ENCODE data around the gene PKP3.
"Not testable (repeated sequence)": the region's sequence is repeated elsewhere in the genome, so short reads cannot be mapped to it uniquely, and the experiment has no call there.

Gene PKP3

DNA sequence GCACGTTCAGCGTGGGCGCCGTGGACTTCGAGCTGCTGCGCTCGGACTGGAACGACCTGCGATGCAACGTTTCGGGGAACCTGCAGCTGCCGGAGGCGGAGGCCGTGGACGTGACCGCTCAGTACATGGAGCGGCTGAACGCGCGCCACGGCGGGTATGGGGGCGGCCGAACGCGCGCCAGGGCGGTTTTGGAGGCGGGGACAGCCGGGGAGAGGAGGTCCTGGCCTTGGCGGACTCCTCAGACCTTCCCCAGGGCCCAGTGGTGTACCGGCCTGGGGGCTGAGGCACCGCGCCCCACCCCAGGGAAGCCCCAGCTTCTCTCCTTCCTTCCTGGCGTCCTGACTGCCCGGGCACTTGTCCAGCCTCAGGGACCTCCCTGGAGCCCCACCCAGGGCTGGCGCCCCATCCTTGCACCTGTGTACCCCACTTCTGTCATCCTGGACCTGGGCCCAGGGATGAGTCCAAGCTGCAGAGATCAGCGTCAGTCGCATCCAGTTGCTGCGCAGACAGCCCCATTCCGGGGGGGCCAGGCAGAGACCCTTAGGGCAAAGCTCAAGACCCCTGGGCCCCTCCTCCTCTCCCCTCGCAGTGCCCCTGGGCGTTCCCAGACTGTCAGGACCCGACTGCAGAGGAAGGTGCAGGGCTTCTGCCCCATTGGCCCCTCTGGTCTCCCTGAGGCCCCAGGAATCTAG is 16.7 kb upstream of the PKP3 start:
- no peak for DNase-seq (ENCODE audit: low spot score)

DNA sequence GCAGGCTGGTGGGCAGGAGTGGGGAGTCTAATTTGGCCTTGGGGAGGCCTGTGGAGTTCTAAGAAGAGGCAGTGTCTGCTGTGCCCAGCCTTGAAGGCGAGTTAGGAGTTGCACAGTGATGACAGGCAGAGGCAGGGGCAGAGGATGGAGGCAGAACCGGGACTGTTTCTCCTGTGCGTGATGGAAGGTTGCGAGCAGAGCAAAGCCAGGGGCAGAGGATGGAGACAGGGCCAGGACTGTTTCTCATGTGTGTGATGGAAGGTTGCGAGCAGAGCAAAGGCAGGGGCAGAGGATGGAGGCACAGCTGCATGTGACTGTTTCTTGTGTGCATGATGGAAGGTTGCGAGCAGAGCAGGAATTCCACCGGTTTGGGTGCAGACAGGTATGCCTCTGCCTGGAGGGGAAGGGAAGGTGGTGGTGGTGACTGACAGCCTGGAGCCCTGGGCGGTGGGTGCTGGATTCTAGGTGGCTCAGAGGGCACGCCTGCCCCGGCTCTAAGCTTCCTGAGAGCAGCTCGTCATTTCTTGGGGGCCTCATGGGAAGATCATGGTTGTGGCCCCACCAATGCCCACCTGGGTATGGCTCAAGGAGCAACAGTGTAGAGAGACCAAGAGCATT is 16.0 kb upstream of the PKP3 start:
- DNase-seq (ENCODE audit: low spot score) = no peak

DNA sequence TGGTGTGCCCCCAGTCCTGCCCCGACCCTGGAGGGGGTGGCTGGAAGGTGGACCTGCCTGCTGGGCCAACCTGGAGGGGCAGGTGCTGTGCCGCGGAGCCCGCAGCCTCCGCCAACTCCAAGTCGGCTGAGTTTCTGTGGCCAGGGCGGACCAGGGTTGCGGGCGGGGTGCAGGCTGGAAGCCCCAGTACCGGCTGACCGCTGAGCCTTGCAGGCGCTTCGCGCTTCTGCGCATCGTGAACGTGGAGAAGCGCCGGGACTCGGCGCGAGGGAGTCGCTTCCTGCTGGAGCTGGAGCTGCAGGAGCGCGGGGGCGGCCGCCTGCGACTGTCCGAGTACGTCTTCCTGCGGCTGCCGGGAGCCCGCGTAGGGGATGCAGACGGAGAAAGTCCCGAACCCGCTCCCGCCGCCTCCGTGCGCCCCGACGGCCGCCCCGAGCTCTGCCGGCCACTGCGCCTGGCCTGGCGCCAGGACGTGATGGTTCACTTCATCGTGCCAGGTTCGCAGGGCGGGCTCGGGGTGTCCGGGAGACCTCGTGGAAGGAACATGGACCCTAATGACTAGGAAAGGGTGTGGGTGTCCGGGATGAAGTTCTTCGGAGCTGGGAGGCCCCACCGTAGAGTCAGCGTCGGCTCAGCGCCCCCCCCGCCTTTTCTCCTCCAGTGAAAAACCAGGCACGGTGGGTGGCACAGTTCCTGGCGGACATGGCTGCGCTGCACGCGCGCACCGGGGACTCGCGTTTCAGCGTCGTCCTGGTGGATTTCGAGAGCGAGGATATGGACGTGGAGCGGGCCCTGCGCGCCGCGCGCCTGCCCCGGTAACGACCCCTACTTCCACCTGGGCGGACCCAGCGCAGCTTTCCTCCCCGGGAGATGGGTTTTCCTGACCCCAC is 14.6 kb upstream of the PKP3 start:
- DNase-seq (ENCODE audit: low spot score) = no peak

DNA sequence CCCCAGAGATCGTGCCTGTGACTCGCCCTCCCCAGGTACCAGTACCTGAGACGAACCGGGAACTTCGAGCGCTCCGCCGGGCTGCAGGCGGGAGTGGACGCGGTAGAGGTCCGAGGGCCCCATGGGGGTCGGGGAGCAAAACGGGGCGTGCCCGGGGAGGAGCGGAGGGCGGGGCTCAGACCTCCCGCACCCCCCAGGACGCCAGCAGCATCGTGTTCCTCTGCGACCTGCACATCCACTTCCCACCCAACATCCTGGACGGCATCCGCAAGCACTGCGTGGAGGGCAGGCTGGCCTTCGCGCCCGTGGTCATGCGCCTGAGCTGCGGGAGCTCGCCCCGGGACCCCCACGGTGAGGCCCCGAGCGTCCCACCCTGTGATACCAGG is 13.9 kb upstream of the PKP3 start:
- no peak for DNase-seq (ENCODE audit: low spot score)

DNA sequence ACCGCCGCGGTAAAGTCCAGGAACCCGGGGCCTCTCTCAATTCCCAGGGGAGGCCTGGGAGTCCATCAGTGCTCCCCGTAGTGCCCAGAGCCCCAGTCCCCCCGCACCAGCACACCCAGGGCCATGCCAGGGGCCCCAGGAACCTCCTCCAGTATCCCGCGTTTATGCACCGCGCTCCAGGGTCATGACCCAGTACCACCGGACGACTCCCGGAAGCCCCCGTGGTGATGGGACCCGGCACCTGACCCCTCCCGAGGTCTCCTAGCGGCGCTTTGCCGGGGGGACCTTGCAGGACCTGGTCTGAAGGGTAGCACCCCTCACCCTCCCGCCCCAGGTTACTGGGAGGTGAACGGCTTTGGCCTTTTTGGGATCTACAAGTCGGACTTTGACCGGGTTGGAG is 13.5 kb upstream of the PKP3 start:
- no peak for DNase-seq (ENCODE audit: low spot score)

DNA sequence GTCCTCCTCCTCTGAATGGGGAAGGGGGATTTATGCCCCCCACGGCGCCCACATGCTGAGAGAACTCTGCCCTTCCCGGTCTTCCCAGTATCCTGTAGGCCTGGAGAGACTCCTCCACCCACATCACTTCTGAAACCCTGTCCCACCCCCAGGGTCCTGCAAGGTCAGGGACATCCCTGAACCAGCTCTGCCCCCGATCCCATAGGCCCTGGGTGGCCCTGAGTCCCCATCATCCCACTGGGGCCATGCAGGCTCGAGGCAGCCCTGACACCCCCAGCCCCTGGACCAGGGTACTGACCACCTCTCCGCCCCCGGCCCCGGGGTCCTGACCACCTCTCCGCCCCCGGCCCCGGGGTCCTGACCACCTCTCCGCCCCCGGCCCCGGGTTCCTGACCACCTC is 13.0 kb upstream of the PKP3 start:
- no peak for DNase-seq (ENCODE audit: low spot score)

DNA sequence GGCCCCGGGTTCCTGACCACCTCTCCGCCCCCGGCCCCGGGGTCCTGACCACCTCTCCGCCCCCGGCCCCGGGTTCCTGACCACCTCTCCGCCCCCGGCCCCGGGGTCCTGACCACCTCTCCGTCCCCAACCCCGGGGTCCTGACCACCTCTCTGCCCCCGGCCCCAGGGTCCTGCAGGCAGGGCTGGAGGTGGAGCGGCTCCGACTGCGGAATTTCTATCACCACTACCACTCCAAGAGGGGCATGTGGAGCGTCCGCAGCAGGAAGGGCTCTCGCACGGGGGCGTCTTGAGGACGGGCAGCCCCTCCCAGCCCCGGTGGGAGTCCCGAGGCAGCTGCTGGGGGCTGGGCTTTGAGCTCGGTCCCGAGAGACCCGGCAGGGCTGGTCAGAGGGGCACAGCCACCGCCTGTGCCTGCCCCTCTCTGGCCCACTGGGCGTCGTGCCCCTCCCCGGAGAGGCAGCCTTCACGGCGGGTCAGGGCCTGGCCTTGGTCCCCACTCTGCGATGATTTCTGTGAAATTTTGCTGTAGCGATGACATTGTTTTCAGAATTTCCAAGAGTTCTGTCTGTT is 12.4 kb upstream of the PKP3 start:
- DNase-seq (ENCODE audit: low spot score) = no peak

DNA sequence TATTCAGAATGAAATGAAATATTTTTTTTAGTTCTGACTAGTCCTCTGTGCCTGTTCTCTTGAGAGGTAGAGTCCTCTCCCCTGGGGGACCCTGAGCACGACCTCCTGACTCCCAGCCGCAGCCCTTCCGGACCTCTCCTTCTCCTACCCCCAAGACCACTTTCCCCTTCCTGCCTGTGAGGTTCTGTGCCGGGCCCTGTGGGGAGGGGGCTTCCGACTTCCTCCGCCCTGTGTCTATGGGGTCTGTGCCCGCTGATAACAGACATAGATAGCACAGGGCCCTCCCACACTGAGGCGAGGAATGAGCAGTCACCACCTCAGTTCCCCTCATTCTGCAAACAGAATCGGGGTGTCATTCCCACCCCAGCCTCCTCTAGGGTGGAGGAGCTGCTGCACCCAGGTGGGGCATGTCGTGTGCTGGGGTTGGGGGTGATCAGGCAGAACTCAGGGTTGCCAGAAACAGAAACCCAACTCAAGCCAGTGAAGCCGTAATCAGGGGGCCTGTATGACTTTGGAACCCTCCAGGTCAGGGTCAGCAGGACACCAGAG is 11.9 kb upstream of the PKP3 start:
- DNase-seq (ENCODE audit: low spot score) = no peak

DNA sequence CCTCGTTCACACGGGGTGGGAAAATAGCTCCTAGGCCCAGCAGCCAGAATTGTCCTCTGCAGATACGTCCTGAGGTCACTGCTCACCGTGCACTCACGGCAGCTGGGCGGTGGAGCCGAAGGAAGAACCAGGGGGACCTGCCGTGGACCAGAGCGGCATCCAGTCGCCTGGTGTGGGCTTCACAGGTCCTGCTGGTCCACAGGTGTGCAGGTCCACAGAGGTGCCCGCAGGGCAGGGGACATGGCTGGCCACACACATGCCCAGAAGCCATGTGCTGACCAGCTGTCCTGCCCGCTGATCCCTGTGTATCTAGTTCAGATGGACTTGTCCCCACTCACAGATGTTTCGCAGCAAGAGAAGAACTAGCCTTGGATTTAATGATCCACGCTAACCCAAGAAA is 10.6 kb upstream of the PKP3 start:
- DNase-seq (ENCODE audit: low spot score) = no peak

DNA sequence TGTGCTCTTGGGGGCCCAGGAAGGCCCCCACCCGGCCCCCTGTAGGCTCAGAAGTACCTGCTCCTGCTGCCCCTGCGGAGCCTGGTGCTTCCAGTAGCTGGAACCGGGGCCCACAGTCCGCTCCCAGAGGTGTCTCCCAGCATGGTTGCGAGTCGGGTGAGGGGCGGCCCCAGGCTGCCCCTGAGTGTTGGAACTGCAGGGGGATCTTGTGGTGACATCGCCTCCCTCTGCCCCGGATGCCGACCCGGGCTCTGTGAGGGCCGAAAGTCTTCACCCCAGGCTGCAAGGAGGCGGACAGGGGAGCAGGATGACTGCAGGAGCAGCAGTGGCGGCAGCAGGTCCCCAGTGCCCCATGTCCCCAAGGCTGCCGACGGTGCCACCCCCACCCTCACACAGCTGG is 9.5 kb upstream of the PKP3 start:
- no peak for DNase-seq (ENCODE audit: low spot score)

DNA sequence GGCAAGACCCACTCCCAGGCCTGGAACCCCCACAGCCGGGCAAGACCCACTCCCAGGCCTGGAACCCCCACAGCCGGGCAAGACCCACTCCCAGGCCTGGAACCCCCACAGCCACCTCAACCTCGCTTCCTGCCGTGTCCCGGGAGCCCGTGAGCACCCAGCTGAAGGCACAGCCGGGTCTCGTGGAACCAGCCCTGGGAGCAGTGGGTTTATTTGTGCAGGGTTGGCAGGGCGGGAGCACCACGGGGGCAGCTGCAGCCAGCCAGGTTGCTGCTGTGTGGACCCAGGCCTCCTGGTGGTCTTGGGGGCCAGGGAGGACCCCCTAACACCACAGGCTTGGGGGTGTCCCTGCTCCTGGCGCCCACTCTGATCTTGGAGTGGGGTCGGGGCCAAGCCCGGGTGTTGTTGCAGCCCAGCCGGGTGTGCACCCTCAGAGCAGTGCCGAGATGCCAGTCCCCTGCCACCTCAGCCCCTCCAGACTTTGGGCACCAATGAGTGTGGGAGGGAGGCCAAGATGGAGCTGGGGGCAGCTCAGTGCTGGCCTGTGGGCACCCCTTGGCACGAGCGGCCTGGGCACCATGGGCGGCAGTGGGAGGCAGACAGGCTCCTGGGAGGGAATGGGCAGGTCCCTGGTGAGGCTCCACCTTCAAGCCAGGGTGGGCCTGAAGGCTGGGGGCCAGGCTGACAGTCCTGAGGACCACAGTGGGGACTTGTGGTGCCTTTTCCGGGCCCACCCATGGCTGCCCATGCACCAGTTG is 8.2 kb upstream of the PKP3 start:
- DNase-seq (ENCODE audit: low spot score) = no peak

DNA sequence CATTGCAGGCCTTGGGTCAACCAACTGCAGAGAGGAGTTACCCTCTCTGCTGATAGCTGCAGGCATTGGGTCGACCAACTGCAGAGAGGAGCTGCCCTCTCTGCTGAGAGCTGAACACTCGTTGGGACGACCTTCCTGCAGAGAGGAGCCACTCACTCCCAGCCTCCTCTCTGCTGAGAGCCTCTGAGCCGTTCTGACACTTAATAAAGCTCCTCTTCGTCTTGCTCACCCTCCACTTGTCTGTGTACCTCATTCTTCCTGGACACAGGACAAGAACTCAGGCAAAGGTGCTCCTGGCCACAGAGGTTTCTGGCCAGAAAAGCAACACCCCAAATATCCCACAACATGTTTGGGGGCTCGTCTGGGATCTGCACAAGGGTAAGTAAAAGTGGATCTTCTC is 7.5 kb upstream of the PKP3 start:
- DNase-seq (ENCODE audit: low spot score) = no peak

DNA sequence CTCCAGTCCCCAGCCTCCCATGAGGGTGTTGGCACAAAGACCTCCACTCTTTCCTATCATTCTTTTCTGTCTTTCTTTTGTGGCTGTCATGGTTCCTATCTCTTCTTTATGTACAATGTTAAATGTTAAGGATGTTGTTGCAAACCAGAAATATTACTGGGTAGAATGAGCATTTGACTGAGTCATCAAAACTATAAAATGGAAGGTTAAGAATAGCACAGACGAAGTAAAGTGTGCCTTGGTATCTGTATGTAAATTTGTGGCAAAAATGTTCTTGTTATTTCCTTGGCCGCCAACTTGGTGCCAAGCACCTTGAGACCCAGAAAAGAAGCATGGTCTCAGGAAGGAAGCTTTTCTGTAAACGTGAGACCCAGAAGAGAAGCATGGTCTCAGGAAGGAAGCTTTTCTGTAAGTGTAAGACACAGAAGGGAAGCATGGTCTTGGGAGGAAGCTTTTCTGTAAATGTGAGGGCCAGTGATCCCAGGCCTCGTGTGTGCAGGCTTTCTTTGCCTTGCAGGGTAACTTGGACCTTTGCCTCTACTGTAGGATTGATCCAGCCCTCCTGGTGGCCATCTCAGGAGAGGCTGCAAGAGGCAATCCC is 6.7 kb upstream of the PKP3 start:
- no peak for DNase-seq (ENCODE audit: low spot score)

DNA sequence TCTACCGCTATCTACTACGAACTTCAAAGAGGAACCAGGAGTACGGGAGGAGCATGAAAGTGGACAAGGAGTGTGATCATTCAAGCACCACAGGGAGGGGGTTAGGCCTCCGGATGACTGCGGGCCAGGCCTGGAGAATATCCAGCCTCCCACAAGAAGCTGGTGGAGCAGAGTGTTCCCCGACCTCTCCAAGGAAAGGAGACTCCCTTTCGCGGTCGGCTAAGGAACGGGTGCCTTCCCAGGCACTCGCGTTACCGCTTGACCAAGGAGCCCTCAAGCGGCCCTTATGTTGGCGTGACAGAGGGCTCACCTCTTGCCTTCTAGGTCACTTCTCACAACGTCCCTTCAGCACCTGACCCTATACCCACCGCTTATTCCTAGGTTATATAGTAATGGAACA is 4.6 kb upstream of the PKP3 start:
- not testable (repeated sequence) for DNase-seq (ENCODE audit: low spot score)

DNA sequence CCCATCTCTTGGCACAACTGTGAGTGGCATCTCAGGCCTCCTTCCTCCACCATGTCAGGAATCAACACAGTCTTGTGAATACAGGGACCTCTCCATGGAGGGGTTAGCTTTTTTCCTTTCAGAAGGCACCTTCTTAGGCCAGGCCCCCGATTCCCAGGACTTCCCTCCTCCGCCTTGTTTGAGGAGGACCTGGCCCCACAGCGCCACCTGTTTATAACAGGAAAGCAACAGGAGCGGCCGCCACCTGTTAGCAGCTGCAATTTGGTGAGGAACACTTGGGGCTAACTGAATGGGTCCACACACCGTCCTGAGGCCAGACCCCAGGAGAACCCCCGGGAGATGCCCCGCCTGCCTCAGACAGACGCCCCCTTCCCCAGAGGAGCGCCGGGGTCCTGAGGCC is 3.8 kb upstream of the PKP3 start:
- DNase-seq (ENCODE audit: low spot score) = no peak

DNA sequence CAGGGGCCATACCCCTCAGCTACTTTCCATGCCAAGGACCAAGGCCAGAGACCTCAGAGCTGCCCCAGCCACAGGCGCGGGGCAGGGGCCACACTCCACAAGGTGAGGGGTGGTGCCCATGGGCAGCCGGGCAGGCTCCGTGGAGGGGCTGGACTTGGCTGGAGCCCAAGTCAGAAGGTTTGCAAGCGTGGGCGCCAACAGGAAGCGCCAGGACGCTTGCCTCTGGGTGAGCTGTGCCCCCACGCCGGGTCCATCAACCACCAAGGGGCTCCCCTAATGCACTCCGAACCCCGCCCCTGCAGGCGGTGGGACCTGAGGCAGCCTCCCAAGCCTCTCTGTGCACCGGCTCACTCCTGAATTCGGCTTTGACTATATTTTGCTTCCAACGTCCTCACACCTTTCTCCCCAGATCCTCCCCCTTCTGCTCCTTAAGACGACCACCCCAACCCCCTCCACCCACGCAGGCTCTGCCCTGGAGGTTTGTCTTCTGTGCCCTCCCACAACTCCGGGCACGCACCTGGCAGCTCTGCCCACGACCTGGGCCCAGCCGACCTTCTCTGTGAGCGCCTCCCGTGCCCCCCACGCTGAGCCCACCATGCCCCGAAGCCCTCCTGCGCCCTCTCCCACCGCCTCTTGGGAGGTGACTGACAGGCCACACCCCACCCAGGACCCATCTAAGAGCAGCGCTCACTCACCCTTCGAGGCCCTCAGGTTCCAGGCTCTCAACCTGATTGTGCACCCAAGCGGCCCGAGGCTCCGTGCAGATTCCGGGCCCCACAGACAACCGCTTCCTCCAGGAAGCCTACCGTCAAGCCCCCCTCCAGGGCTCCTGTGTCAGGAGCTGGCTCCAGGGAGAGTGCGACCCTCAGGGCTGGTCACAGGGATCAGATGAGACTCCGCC is 2.6 kb upstream of the PKP3 start:
- no peak for DNase-seq (ENCODE audit: low spot score)

DNA sequence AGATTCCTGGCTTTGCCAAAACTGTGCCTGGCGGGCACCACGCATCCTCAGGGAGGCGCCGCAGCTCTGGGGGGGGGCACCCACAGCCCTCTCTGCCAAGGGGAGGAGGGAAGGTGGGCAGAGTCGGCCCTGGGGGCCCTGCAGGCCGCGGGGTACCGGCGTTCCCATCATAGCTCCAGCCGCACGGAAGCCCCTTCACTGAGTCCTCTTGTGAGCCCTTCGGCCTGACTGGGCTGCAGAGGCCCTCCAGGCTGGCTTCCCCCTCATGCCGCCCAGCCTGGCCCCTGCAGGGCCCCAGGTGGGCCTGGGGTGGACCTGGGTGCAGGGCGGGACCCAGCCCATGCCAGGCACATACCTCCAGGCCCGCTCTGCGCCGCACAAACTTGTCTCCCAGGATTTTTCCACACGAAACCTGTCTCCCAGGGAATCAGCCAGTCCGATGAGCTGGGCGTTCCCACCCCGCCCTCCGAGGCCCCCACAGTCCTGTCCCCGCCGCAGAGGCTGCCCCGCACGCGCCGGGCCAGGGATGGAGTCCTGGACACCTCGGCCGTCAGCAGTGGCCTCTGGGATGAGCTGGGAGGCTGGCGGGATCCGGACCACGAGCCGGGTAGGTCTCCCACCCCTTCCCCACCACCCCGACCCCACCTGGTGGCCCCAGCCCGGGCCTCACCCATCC is 1.8 kb upstream of the PKP3 start:
- no peak for DNase-seq (ENCODE audit: low spot score)

DNA sequence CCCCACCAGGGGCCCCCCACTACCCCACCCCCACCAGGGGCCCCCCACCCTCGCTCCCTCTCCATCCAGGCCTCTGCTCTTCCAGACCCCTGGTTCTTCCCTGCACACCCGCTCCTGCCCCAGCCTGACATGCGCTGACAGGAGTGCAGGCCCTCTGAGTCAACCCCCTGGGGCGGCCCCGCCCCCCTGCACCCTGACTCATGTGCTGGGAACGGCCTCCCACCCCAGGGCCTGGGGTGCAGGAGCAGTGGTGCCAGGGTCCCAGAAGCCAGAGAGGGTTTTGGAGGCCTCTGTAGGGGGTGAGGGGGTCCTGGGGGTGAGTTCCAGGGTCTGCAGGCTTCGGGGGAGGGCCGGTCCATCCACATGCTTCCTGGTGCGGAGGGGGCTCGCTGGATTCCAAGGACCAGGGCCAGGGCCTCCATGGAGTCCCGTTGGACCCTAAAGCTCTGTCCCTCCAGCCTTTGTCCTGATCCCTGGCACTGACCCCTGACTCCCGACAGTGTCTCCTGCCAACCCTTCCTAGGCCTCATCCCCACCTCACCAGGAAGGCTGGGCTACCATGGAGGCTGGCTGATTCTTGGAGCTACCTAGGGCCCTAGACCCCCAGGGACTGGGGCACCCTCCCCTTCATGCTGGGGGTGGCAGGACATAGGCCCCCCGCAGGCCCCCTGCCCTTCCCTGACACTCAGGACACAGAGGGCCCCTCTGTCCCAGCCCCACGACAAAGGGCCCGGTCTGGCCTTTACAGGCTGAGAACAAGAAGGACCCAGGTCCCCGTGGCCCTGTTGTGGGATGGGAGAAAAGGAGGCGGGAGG is 583 bp upstream of the PKP3 start:
- DNase-seq (ENCODE audit: low spot score) = no peak
